ENCODE results near the gene TOPORS.

DNA sequence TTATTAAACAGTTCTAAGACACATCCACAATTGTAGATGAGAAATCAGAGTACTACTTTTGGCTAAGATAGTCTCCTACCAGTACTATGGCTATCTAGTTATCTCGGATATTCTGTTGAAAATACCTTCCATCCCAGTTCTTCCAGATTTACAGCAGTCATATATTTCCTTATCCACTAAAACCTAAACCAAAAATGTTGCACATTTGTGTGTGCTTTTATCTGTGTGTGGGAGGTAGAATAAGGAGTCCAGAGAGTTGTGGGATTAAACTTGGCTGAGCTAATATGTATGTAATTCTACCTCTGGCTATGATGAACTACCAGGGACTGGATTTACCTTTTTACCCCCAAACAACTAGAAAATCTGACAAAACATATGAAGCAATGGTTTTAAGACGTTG, 38.1 kb upstream of the TOPORS start:
- TF ChIP-seq POLR2A (IDR thresholded peaks at IDR 0.05), result no peak
- TF ChIP-seq EP300 (IDR thresholded peaks at IDR 0.05), result no peak
- TF ChIP-seq, protein P1, sequence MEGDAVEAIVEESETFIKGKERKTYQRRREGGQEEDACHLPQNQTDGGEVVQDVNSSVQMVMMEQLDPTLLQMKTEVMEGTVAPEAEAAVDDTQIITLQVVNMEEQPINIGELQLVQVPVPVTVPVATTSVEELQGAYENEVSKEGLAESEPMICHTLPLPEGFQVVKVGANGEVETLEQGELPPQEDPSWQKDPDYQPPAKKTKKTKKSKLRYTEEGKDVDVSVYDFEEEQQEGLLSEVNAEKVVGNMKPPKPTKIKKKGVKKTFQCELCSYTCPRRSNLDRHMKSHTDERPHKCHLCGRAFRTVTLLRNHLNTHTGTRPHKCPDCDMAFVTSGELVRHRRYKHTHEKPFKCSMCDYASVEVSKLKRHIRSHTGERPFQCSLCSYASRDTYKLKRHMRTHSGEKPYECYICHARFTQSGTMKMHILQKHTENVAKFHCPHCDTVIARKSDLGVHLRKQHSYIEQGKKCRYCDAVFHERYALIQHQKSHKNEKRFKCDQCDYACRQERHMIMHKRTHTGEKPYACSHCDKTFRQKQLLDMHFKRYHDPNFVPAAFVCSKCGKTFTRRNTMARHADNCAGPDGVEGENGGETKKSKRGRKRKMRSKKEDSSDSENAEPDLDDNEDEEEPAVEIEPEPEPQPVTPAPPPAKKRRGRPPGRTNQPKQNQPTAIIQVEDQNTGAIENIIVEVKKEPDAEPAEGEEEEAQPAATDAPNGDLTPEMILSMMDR (IDR thresholded peaks at IDR 0.05), result no peak

All from upper lobe of left lung (tissue), 4 donors.